ENCODE results near the gene ZNF667. TPM values are rescaled to one million over a fixed set of nuclear protein-coding genes. Genes with fewer than 3 reads are reported as not detected.

The ZNF667 gene
- total RNA-seq: under 1 TPM; 0.24 to 0.78 (median 0.48) TPM

- peak within 1 kb of the TSS; percentile 46 to 83 (median 69) for H3K4me3 ChIP-seq
- DNase-seq (no peak), ATAC-seq (no peak)
- no peaks in the 10 kb centered on the region for H3K27me3 ChIP-seq
- H3K4me1 ChIP-seq: peaks cover 0 to 5% of the 10 kb centered on the region in 2 donors
- intact Hi-C loops (cut with DNase I; ENCODE audit: low total_unique reads) (loop anchor here (1.0 to 2.0 kb wide), 2 partner anchors 62 to 73 kb away; partner anchors contain the start of genes ZFP28 and ZNF583), in situ Hi-C loops (cut with MboI; ENCODE audit: low sequenced_read_pairs in 4 of 4) (no loop called here)
- H3K36me3 ChIP-seq: peaks cover 0 to 9% of the 10 kb centered on the region in 2 donors
- peaks cover 0 to 14% (median 0%) of the 10 kb centered on the region in 3 donors for H3K9me3 ChIP-seq
- peak within 1 kb of the TSS; percentile 54 to 86 (median 83) for H3K27ac ChIP-seq
- TF ChIP-seq POLR2A (IDR thresholded peaks at IDR 0.05) (no peak), CTCF (IDR thresholded peaks at IDR 0.05 in 4 of 5, conservative IDR thresholded peaks at IDR 0.05 in 1 of 5) (no peak)
Observed at GRCh38 chr19:56476651-56477428, at the start of gene ZNF667. Gene ZNF667 (minus strand): TSS chr19:56477345. CDS start chr19:56462370, 14,975 bp downstream.

DNA sequence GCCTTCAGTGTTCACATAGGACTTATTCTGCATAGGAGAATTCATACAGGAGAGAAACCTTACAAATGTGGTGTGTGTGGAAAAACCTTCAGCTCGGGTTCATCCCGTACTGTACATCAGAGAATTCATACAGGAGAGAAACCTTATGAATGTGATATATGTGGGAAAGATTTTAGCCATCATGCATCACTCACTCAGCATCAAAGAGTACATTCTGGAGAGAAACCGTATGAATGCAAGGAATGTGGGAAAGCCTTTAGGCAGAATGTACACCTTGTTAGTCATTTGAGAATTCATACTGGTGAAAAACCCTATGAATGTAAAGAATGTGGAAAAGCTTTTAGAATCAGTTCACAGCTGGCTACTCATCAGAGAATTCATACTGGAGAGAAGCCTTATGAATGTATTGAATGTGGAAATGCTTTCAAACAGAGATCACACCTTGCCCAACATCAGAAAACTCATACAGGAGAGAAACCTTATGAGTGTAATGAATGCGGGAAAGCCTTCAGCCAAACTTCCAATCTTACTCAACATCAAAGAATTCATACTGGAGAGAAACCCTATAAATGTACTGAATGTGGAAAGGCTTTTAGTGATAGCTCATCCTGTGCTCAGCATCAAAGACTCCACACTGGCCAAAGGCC lies 48.2 kb upstream of the ZNF667 start:
- Histone ChIP-seq H3K27me3 (no peaks in the 10 kb centered on the region), H3K9me3 (peaks cover 36 to 85% (median 59%) of the 10 kb centered on the region in 3 donors), H3K4me1 (no peaks in the 10 kb centered on the region), H3K36me3 (peaks cover 10 to 76% of the 10 kb centered on the region in 2 donors), H3K27ac (no peak overlapping the region), H3K4me3 (peak overlapping the region in 1 of 4 donors; percentile 45)
- TF ChIP-seq POLR2A (IDR thresholded peaks at IDR 0.05): no peak
- TF ChIP-seq CTCF (IDR thresholded peaks at IDR 0.05 in 4 of 5, conservative IDR thresholded peaks at IDR 0.05 in 1 of 5): no peak
- no peak for ATAC-seq
- in situ Hi-C loops (cut with MboI; ENCODE audit: low sequenced_read_pairs in 4 of 4): no loop called here
- intact Hi-C loops (cut with DNase I; ENCODE audit: low total_unique reads): no loop called here
- no peak for DNase-seq

GRCh38 chr19:56508290-56508778 lies 31.2 kb upstream of the ZNF667 start:
- peak in 1 of 2 donors; percentile 9 for DNase-seq
- no peak for ATAC-seq
- H3K9me3 ChIP-seq: peaks cover 0 to 35% (median 0%) of the 10 kb centered on the region in 3 donors
- H3K4me3 ChIP-seq: peak overlapping the region; percentile 68 to 86 (median 78)
- H3K27me3 ChIP-seq: no peaks in the 10 kb centered on the region
- H3K36me3 ChIP-seq: peaks cover 3 to 23% of the 10 kb centered on the region in 2 donors
- peak overlapping the region; percentile 87 to 97 (median 94) for H3K27ac ChIP-seq
- intact Hi-C loops (cut with DNase I; ENCODE audit: low total_unique reads): loop anchor here (2.0 to 10.0 kb wide), 4 partner anchors 86 to 1124 kb away; partner anchors contain the start of genes ZNF211, ZNF444, ZNF582 and ZNF71
- H3K4me1 ChIP-seq: peaks cover 5 to 10% of the 10 kb centered on the region in 2 donors
- in situ Hi-C loops (cut with MboI; ENCODE audit: low sequenced_read_pairs in 4 of 4): no loop called here
- no peak for TF ChIP-seq CTCF (IDR thresholded peaks at IDR 0.05 in 4 of 5, conservative IDR thresholded peaks at IDR 0.05 in 1 of 5)
- TF ChIP-seq POLR2A (IDR thresholded peaks at IDR 0.05): no peak

GRCh38 chr19:56507446-56508289 lies 30.5 kb upstream of the ZNF667 start, which contains the start of gene ZNF471:
Gene ZNF471 (plus strand): TSS chr19:56507855. CDS start chr19:56511572, 3,717 bp downstream.
- H3K9me3 ChIP-seq: peaks cover 0 to 28% (median 0%) of the 10 kb centered on the region in 3 donors
- intact Hi-C loops (cut with DNase I; ENCODE audit: low total_unique reads): loop anchor here (1.0 to 10.0 kb wide), 7 partner anchors 29 to 1125 kb away; partner anchors contain the start of genes ZFP28, ZNF211, ZNF444 and ZNF470

More at GRCh38 chr19:56507446-56508289, 30.5 kb upstream of the ZNF667 start, which contains the start of gene ZNF471:
- H3K36me3 ChIP-seq: peaks cover 0 to 17% of the 10 kb centered on the region in 2 donors
- peak within 1 kb of the TSS; percentile 87 to 97 (median 94) for H3K27ac ChIP-seq
- peak; percentile 94 to 96 for DNase-seq
- H3K27me3 ChIP-seq: no peaks in the 10 kb centered on the region
- ATAC-seq: peak; percentile 100
- in situ Hi-C loops (cut with MboI; ENCODE audit: low sequenced_read_pairs in 4 of 4): no loop called here
- peaks cover 5 to 10% of the 10 kb centered on the region in 2 donors for H3K4me1 ChIP-seq
- no peak for TF ChIP-seq CTCF (IDR thresholded peaks at IDR 0.05 in 4 of 5, conservative IDR thresholded peaks at IDR 0.05 in 1 of 5)
- TF ChIP-seq POLR2A (IDR thresholded peaks at IDR 0.05): no peak
- peak within 1 kb of the TSS; percentile 68 to 86 (median 78) for H3K4me3 ChIP-seq

Measured in gastrocnemius medialis (tissue), 4 donors.